Superior temporal gyrus (tissue), 1 donor: ENCODE results near the gene KLF12.

Source experiments
- DNase-seq: peaks from one replicate; pipeline ENCODE4 v3.0.0-alpha.2; 2016; ENCODE audit errors: extremely low spot score

The KLF12 gene

GRCh38 chr13:74134221-74134776 lies at the start of gene KLF12:
TSS of gene KLF12 (minus strand) at chr13:74134404.
- DNase-seq: no peak

- no peak for DNase-seq
Measured at GRCh38 chr13:74182491-74182890, 48.3 kb upstream of the KLF12 start.

GRCh38 chr13:74174810-74175209 lies 40.6 kb upstream of the KLF12 start:
- no peak for DNase-seq

- DNase-seq: no peak
Measured at GRCh38 chr13:74173822-74174221, 39.6 kb upstream of the KLF12 start.

- no peak for DNase-seq
Measured at GRCh38 chr13:74171641-74172040, 37.4 kb upstream of the KLF12 start.

GRCh38 chr13:74169676-74170075 lies 35.5 kb upstream of the KLF12 start:
- DNase-seq: no peak

GRCh38 chr13:74168263-74168675 lies 34.1 kb upstream of the KLF12 start:
- no peak for DNase-seq

- DNase-seq: no peak
Measured at GRCh38 chr13:74166261-74167004, 32.2 kb upstream of the KLF12 start.

GRCh38 chr13:74162782-74163181 lies 28.6 kb upstream of the KLF12 start:
- no peak for DNase-seq

- no peak for DNase-seq
Measured at GRCh38 chr13:74162135-74162534, 27.9 kb upstream of the KLF12 start.

GRCh38 chr13:74158571-74159352 lies 24.6 kb upstream of the KLF12 start:
- no peak for DNase-seq

GRCh38 chr13:74158028-74158427 lies 23.8 kb upstream of the KLF12 start:
- no peak for DNase-seq

- DNase-seq: no peak
Measured at GRCh38 chr13:74154981-74155380, 20.8 kb upstream of the KLF12 start.

- DNase-seq: no peak
Measured at GRCh38 chr13:74153316-74153715, 19.1 kb upstream of the KLF12 start.

- DNase-seq: no peak
Measured at GRCh38 chr13:74151859-74152258, 17.7 kb upstream of the KLF12 start.

- no peak for DNase-seq
Measured at GRCh38 chr13:74148352-74148751, 14.1 kb upstream of the KLF12 start.

GRCh38 chr13:74145249-74145975 lies 11.2 kb upstream of the KLF12 start:
- no peak for DNase-seq

- no peak for DNase-seq
Measured at GRCh38 chr13:74144269-74144668, 10.1 kb upstream of the KLF12 start.

GRCh38 chr13:74142257-74142656 lies 8.1 kb upstream of the KLF12 start:
- no peak for DNase-seq

- DNase-seq: no peak
Measured at GRCh38 chr13:74138241-74138640, 4.0 kb upstream of the KLF12 start.

GRCh38 chr13:74136084-74136658 lies 2.0 kb upstream of the KLF12 start:
- peak; percentile 50 for DNase-seq
